NCI-H1694 (cell line): ENCODE results near the gene CHSY1.

Experiments
- DNase-seq: peaks from one replicate; lab custom pipeline; 2025; lab: John Stamatoyannopoulos, UW

CHSY1 gene

DNA sequence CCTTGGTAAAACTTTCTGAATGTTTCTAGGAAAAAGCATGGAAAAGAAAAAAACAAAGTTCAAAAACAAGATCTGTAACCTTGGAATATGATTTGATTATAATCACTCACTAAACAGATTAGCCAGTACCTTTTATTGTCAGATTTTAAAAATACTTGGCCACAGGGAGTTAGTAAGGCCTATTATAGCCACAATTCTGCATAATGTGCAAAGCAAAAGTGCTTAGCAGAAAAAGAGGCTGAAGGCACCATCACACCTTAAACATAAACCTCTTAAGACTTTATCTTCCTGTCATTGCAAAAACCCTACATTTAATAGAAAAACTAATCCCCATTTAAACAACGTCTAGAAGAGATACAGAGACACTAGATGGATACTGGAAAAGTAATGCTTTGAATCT lies 41.8 kb downstream of the CHSY1 start:
- DNase-seq, result no peak

DNA sequence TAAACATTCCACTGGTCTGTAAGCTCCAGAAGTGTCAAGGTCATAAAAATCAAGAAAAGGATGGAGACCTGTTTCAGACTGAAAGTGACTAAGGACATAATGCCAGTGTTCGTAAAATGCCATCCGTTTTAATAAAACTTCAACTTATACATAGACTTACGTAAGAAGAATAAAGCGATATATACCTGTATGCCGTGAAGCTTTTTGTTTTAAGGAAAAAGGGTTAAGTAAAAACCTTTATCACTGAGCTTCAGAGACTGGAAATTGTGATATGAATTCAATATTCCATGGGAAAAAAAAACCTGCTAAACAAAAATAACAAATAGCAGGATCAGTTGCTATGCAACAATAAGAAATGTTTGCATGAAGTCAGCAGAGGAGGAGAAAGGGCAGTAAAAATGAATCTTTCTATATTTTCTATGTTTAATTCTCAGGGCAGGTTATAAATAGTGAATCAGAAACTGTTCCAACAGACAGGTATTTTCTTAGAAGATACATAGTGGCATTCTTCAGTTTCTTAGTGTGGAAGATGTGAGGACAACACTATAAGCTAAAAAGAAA lies 42.5 kb downstream of the CHSY1 start:
- DNase-seq, result no peak

DNA sequence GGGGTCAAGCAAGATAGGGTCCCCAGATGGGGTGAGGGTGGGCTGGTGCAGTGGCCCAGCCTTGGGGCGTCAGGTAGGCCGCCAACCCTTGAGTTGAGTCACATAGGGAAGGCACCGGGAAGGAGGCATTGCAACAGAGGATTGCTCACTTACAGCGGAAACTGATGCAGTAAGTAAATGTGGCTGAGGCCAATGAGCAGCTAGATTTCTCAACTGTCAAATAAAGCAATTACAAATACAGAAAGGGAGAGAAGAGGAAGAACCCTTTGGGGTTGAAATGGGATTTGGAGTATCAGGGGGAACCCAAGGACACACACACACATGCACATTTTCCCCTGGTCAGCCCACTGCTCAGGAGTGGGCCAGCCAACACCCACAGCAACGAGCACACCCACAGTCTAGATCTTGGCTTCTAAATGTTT lies 44.0 kb downstream of the CHSY1 start:
- DNase-seq, result no peak

DNA sequence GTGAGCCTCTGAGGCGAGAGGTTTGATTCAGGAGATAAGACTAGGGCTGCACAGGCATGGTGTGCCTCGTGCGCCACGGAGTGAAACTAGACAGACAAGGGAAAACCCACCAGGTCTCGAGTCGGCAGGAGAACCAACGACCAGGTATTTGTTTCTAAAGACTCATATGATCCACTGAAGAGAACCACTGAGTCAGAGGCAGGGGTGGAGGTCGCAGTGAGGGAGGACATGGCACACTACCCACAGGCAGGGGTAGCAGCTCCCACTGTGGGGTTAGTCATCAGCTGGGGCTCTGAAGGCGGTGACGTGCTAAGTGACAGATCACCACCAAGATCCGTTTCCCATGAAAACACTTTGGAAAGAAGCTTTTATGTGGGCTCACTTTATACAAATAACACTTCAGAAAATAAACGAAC lies 45.7 kb downstream of the CHSY1 start:
- no peak for DNase-seq

DNA sequence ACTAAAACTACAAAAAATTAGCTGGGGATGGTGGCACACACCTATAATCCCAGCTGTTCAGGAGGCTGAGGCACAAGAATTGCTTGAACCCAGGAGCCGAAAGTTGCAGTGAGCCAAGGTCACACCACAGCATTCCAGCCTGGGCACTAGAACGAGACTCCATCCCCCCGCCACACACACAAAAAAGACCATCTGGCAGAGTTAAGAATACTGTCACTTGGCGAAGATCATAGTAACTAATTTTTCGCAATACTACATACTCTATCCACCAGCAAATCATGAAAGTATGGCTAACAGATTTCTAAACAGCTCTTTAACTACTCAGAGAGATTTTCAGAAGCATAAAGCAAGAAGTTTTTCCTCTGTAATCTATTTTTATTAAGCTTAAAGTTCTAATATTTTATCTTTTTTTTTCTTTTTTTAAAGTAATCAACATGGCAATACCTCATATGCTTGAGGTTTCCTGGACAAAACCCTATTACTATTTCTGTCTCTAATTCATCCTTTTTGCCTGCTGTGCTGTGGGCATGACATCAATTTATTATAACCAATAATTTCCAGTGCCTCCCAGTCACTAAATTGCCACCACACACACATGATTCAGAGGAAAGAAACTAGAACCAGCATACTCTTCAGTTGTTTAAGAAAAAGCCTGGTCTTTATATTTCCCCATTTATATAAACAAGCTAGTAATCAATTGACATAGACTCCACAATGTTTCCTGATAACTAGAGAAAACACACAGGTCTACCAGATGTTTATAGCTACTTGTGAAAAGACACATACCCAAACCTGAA lies 46.9 kb downstream of the CHSY1 start:
- DNase-seq, result no peak

DNA sequence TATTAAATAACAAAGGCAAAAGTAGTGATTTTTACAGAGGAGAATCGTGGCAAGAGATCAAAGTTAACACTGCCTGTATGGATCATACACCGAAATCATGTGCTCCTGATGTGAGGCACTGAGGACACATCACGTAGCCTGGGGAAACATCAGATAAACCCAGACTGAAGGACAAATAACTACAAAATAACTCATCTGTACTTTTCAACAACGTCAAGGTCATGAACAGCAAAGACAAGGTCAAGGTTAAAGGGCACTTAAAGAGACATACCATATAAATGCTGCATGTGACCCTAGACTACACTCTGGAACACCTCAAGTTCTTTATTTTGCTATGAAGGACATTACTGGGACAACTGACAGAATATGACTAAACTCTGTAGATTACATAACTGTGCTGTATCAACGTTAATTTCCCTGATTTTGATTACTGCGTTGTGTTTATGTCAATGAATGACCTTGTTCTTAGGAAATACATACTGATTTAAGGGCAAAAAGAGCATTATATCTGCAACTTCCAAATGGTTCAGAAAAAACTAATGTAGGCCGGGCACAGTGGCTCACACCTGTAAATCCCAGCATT lies 48.1 kb downstream of the CHSY1 start:
- no peak for DNase-seq

DNA sequence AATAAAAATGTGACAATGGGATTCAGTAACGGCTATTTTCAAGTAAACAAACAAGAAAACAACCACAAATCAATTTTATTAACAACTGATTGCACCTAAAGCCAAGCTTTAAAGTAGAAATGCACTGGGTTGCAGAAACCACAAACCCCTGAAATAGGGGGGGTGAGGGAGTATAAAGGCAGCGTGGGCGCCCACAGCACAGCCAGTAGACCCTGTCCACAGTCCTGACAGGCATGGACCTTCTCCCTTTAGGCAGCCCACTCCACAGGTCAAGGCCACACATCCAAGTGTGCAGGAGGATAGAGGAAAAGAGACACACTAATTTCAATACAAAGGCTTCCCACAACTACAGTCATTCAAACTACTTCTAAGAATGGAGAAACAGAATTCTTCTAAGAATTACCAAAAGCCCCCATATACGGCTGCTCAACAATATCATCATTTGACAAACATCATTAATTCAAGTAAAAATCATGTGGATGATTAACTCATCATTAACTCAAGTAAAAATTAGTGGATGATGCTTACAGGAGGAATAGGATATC lies 48.7 kb downstream of the CHSY1 start:
- no peak for DNase-seq

DNA sequence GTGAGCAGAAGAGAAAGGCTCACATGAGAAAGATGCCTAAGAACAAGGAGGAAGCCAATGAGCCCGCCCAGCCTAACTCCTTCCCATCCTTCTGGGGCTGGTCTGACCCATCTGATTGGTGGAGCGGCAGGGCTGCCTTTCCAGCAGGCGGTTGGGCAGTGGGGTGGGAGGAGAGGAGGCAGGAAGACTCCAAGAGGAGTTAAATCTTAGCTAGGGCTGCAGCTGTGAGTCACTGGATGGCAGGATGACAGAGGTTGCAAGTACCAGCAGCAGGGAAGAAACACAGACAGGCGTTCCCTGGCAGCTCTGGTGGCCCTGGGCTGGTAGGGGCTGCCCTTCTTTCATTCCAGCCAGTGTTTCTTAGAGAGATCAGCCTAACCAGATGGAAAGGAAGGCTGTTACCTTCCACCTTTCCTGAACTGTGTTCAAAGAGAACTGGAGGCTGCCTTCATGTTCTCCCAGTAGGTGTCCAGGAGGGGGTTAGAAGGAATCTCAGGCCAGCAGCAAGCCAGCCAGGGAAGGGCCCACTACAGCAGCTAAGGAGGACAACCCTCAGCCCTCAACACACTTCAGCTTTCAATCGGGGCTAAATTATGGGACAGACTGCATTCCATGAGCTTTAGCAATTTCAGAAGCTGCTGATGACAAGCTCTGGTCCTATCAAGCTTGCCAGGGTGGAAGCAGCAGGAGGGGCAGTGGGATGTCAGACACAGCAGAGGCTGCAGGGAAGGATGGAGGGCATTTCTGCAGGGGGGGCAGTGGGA lies 50.3 kb downstream of the CHSY1 start:
- DNase-seq, result no peak

DNA sequence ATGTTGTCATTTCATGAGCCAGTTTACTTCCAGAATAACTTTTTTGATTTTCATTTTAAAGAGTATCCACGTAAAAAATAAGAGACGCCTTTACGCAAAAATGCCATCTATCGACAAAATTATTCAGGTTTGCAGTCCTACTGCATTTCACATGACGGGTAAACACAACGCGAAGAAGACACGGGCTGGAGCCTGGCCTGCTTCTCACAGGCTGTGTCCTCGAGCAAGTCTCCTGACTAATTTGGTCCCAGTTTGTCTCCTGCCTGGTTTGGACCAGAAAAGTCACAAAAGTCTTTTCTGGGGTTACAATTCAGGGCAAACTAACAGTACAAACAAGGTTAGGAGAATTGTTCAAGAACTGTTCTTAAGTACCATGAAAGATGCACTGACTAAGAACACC lies 51.7 kb downstream of the CHSY1 start:
- DNase-seq, result no peak

DNA sequence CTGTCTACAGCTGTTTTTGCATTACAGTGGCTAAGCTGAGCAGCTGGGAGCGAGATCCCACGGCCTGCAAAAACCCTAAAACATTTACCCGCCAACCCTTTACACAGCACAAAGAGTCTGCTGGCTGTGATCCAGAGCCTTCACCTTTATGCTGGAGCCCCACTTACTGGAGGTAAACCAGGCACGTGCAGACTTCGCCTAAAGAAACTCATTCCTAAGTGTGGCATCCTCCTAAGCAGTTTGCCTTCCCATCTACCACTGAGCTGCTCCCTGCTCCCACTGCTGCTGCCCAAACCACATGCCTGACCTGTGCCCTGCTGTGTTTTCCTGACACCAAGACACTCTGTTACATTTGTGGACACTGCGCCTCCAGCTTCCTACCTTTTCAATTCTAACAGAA lies 53.0 kb downstream of the CHSY1 start:
- DNase-seq, result no peak

DNA sequence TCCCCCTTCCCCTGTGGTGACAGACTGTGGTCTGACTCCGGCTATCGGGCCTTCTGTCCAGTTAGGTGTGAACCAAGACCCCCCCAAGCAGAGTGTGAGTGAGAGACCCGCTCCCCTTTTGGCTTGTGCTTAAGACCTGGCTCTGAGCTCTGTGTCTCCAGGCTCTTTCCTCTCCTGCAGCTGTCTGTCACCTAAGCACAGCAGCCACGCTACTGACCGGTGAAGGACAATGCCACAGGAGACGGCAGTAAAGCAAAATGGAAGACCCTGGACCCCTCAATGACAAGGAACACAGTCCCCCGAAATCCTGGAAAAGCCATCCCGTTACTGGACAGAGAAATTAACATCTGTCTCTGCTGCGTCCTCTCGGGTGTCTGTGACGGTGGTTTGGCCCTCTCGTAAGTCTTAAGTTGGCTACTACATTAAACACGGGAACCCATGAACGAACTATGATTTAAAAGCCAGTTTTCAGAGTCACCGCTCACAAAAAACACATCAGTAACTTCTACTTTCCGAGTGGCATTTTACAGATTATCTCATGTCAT lies 53.7 kb downstream of the CHSY1 start:
- no peak for DNase-seq

DNA sequence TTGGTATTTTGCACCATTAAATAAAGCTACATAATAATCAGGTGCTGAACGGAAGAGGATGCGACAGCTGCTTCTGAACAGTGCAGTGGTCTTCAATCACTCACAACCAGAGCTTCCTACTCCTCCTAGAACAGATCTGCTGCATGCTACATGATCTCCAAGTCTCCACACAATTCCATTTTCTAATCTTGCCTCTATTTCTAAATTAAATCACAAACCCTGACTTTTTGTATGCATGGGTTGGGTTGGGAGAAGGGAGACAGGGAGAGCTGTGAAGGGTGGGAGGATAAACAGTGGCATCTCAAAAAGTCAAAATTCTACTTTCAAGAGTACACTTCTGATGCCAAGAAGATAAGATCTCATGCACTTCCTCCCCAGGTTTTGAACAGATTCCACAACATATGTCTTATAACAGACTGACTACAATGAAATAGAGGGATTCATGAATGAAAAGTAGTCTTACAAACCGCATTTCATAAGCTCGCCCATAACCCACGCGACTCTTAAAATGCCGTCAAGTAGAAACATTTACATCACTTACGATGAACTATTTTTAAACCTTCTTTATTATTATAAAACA lies 57.2 kb downstream of the CHSY1 start:
- DNase-seq, result no peak

DNA sequence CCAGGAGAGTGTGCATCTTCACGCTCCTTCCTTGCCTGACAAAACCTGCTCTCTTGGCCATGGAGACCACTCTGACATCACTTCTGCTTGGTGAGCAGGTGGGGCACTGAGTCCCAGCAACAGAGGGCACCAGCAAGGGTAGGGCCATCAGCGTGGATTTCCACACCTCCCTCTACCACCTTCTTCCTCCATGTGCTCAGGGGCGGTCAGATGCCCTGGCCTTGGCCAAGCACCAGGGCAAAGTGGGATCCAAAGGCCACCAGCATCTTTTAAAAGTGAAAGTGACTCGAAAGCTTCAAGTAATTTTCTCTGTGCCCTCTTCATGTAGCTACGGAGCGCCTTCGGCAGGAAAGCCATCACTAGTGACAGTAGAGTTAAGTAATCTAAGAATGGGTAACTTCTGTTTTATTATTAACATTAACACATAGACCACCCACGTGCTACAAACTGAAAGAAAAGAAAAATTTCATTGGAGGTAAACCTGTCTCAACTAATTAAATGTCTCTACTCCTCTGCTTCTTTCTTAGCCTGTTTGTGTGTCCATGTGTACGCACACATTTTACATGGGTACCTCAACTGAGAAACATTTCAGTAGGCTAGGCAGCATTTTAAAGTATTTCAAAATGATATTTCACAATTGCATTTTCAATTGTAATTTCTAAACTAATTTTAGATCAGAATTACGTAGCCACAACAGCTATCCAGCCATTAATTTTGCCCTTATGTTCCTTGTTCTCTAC lies 57.9 kb downstream of the CHSY1 start:
- DNase-seq, result no peak

DNA sequence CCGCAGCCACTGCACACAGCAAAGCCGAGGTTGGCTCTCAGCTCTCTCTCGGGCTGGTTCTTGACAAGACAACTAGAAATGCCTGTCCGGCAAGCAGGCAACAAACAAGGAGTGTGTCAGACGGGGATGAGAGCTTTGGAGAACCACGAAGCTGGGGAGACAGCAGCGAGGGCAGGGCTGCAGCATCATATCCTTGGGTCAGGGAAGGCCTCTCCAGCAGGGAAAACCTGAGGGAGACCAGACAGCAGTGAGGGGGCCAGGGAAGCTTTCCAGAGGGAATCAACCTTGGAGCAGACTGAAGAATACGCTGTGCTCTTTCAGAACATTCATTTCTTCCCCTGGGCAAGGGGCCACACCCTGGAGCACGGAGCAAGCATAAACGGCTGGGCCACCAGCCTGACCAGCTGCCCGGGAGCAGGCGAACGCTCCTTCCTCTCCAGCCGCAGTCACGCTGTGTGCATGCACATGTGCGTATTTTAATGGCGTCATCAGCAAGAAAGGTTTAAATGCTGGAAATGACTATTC lies 58.7 kb downstream of the CHSY1 start:
- DNase-seq, result no peak

DNA sequence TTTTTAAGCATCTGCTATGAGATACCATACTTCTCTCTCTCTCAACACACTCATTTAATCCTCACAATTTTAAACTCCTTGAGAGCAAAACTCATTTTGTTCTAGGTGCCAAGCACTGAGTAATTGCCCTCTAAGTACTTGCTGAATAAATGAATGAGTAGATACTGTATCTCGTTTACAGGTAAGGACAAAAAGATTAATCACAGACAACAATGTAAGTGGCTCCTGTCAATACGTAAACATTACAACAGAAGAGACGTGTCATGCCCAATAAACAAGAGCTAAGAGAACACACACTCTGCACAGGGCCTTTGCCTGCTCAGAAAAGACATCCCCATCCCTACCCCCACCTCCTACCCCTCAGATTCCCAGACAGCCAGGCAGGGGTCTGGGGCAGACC lies 59.8 kb downstream of the CHSY1 start:
- DNase-seq, result no peak

DNA sequence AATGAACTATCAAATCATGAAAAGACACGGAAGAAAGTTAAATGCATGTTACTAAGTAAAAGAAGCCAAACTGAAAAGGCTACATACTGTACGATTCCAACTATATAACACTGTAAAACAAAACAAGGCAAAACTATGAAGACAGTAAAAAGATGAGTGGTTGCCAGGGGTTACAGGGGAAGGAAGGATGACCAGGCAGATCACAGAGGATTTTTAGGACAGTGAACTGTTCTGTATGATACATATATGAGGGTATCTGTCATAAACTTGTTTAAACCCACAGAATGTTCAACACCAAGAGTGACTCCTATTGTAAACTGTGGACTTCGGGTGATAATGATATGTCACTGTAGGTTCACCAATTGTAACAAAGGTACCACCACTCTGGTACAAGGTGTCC lies 60.6 kb downstream of the CHSY1 start:
- no peak for DNase-seq

DNA sequence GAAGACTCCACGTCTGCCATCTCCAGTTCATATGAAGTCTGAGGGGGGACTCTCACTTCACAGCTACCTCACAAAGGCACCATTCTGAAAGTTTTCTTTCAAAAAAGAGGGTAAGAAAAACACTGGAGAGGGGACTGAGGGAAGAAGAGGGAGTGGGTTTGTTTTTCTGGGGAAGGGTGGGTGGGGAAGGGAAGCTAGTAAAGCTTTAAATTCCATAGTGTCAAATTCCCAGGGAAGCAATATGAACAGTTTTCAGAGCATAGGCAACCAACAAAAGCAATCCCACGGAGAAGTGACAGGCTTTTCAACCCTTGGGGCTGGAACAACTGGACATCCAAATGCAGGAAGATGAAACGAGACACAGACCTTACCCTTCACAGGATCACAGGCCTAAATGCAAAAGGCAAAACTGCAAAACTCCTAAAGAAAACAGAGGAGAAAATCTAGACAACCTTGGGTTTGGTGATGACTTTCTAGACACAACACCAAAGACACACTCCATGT lies 61.7 kb downstream of the CHSY1 start:
- no peak for DNase-seq

DNA sequence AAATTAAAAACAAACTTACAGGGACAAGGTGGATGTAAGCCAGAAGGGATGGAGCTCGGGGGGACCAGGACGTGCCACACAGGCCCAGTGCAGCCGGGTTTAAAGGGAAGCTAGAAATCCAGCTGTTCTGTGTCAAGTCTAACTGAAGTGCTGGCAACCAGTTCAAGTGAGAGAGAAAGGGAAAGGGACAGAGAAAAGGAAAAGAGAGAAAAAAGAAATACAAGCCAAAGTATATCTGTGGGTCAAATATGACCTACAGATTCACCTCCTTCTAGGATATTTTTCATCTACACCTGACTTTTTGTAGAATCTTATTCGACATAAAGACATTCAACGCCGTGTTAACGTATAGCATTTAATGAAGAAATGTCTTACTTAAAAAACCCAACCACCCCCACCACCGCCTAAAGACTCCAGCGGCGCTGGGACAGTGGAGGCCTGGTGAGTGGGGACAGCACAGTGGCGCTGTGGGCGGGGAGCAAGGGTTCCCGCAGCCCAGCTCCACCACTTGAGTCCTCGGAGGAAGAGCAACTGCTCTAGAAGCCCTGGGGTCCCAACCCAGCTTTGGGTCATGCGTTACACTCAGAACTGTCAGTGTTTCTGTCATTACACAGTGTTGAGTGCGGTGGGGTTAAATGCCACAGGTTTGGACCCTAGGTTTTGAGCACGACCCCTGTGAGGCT lies 62.3 kb downstream of the CHSY1 start:
- DNase-seq, result no peak

DNA sequence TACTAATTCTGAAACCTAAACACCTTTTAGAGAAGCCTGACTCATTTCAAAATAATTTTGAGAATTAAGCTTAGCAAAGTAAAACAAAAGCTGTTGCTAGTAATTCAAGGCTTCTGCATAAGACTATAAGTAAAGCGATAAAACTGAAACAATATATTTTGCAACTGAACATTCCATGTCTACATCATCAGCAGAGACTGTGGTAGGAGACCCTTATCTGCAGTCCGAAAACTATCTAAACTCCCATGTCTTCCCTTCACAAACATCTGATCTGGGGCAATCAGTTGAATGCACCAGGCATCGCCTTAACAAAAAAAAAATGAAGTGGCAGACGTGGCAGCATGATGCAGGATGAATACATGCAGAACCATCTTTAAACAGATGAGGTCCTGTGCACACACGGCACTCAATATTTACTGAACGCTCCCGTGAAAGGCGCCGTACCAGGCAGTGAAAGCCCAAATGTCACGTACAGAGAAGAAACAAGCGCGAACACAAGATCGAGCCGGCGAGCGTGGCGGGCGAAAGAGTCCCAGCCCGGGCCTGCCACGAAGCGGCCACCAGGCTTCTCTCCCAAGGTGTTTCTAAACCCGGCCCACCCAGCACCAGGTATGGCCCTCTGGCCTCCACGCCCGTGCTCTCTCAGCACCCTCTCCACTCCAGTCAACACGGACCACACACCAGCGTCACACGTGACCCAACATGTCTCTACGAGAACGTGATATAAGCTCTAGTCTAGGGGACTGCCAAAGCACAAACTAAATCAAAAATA lies 63.0 kb downstream of the CHSY1 start:
- no peak for DNase-seq
